ENCODE measurements around the gene CFAP100.

CFAP100 gene

GRCh38 chr3:126346466-126346865 is 48.2 kb upstream of the CFAP100 start:
- DNase-seq, result no peak
- Histone ChIP-seq H3K9ac (ENCODE audit: low read length) (no peak overlapping the region), H3K9me2 (replicated peaks; ENCODE audit: insufficient read depth, low read length) (no peaks in the 10 kb centered on the region)

GRCh38 chr3:126347543-126348161 is 47.1 kb upstream of the CFAP100 start:
- no peaks in the 10 kb centered on the region for H3F3A ChIP-seq (ENCODE audit: insufficient read depth, low read length)
- H3K9me3 ChIP-seq (replicated peaks; ENCODE audit: insufficient read depth, low read length), result no peaks in the 10 kb centered on the region
- no peaks in the 10 kb centered on the region for H3K9me2 ChIP-seq (replicated peaks; ENCODE audit: insufficient read depth, low read length)
- no peak overlapping the region for H3K27ac ChIP-seq (ENCODE audit: low read length)
- H3K79me2 ChIP-seq (ENCODE audit: low read length), result no peaks in the 10 kb centered on the region
- no peak overlapping the region for H3K9ac ChIP-seq (ENCODE audit: low read length)
- TF ChIP-seq CTCF (IDR thresholded peaks at IDR 0.05; ENCODE audit: low read length) (no peak), EZH2phosphoT487 (IDR thresholded peaks at IDR 0.05; ENCODE audit: low read length) (no peak), EZH2 (optimal IDR thresholded peaks at IDR 0.05; ENCODE audit: low read depth, low read length) (no peak)
- no peak overlapping the region for H3K4me2 ChIP-seq (ENCODE audit: low read depth, low read length)
- H2AFZ ChIP-seq (ENCODE audit: low read length), result no peak overlapping the region
- no peaks in the 10 kb centered on the region for H3K4me1 ChIP-seq (ENCODE audit: low read length)
- no peaks in the 10 kb centered on the region for H3K36me3 ChIP-seq (replicated peaks; ENCODE audit: insufficient read depth, low read length)
- H3K4me3 ChIP-seq (ENCODE audit: low read length), result no peak overlapping the region
- DNase-seq, result peak; percentile 1
- H3K27me3 ChIP-seq (replicated peaks; ENCODE audit: insufficient read depth, low read length), result no peaks in the 10 kb centered on the region
- H4K20me1 ChIP-seq (ENCODE audit: insufficient read depth, low read length), result no peaks in the 10 kb centered on the region

More at GRCh38 chr3:126346466-126346865, 48.2 kb upstream of the CFAP100 start:
- Histone ChIP-seq H4K20me1 (ENCODE audit: insufficient read depth, low read length) (no peaks in the 10 kb centered on the region), H3K4me3 (ENCODE audit: low read length) (no peak overlapping the region), H3K79me2 (ENCODE audit: low read length) (no peaks in the 10 kb centered on the region), H3K4me2 (ENCODE audit: low read depth, low read length) (no peak overlapping the region), H2AFZ (ENCODE audit: low read length) (no peak overlapping the region), H3K27ac (ENCODE audit: low read length) (no peak overlapping the region), H3F3A (ENCODE audit: insufficient read depth, low read length) (no peaks in the 10 kb centered on the region), H3K9me3 (replicated peaks; ENCODE audit: insufficient read depth, low read length) (no peaks in the 10 kb centered on the region), H3K4me1 (ENCODE audit: low read length) (no peaks in the 10 kb centered on the region), H3K36me3 (replicated peaks; ENCODE audit: insufficient read depth, low read length) (no peaks in the 10 kb centered on the region), H3K27me3 (replicated peaks; ENCODE audit: insufficient read depth, low read length) (no peaks in the 10 kb centered on the region)
- TF ChIP-seq EZH2phosphoT487 (IDR thresholded peaks at IDR 0.05; ENCODE audit: low read length), result no peak
- TF ChIP-seq EZH2 (optimal IDR thresholded peaks at IDR 0.05; ENCODE audit: low read depth, low read length), result no peak
- no peak for TF ChIP-seq CTCF (IDR thresholded peaks at IDR 0.05; ENCODE audit: low read length)

- H3K27me3 ChIP-seq (replicated peaks; ENCODE audit: insufficient read depth, low read length), result no peaks in the 10 kb centered on the region
- DNase-seq, result peak; percentile 1
Measured at GRCh38 chr3:126348308-126348920, 46.3 kb upstream of the CFAP100 start.

More at GRCh38 chr3:126348308-126348920, 46.3 kb upstream of the CFAP100 start:
- Histone ChIP-seq H3K4me1 (ENCODE audit: low read length) (no peaks in the 10 kb centered on the region), H3K27ac (ENCODE audit: low read length) (no peak overlapping the region), H3K9me3 (replicated peaks; ENCODE audit: insufficient read depth, low read length) (no peaks in the 10 kb centered on the region), H3K9me2 (replicated peaks; ENCODE audit: insufficient read depth, low read length) (no peaks in the 10 kb centered on the region), H3K79me2 (ENCODE audit: low read length) (no peaks in the 10 kb centered on the region), H2AFZ (ENCODE audit: low read length) (no peak overlapping the region), H3K4me3 (ENCODE audit: low read length) (no peak overlapping the region), H3K9ac (ENCODE audit: low read length) (no peak overlapping the region), H4K20me1 (ENCODE audit: insufficient read depth, low read length) (no peaks in the 10 kb centered on the region), H3F3A (ENCODE audit: insufficient read depth, low read length) (no peaks in the 10 kb centered on the region), H3K4me2 (ENCODE audit: low read depth, low read length) (no peak overlapping the region), H3K36me3 (replicated peaks; ENCODE audit: insufficient read depth, low read length) (no peaks in the 10 kb centered on the region)
- TF ChIP-seq EZH2 (optimal IDR thresholded peaks at IDR 0.05; ENCODE audit: low read depth, low read length) (no peak), CTCF (IDR thresholded peaks at IDR 0.05; ENCODE audit: low read length) (peak; percentile 16; the same call in 1 of the 2 replicates)

All from MM.1S (cell line).